VCaP (cell line): Measurements from ENCODE around the gene SEMA4G.
A peak's percentile ranks its signal among the peaks of the same experiment; 100 is the strongest.

Experiments
- H3K27ac ChIP-seq: fragments of 450-650 bp; 2 replicates; pipeline ENCODE4 v1.5.1; 2017
- TF ChIP-seq, protein P1 (sequence below): fragments of 450-650 bp; conservative IDR thresholded peaks from 2 replicates; pipeline ENCODE4 v1.5.1; 2017; ENCODE audit warnings: mild to moderate bottlenecking, moderate library complexity

Gene SEMA4G

DNA sequence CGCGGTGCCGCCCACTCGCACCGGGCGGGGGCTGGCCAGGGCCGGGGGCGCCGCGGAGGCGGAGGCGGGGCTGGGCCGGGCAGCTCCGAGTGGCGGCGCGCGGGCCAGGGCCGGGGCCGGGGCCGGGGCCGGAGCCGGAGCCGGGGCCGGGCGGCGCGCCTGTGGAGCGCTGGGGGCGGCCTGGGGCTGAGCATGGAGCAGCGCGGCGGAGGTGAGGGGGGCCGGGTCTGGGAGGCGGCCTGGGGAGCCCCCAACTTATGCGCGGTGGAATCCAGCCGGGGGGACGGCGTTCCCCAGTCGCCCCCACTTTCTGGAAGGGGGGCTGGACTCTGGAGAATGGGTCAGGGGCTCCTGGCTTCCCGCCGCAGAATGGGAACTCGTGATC, 30.4 kb downstream of the SEMA4G start, which contains the start of gene LZTS2:
LZTS2 (plus strand) TSS at position 67 of the 385 bp plus-strand sequence. CDS start 2,731 bp downstream, outside the sequence.
- TF ChIP-seq, protein P1, sequence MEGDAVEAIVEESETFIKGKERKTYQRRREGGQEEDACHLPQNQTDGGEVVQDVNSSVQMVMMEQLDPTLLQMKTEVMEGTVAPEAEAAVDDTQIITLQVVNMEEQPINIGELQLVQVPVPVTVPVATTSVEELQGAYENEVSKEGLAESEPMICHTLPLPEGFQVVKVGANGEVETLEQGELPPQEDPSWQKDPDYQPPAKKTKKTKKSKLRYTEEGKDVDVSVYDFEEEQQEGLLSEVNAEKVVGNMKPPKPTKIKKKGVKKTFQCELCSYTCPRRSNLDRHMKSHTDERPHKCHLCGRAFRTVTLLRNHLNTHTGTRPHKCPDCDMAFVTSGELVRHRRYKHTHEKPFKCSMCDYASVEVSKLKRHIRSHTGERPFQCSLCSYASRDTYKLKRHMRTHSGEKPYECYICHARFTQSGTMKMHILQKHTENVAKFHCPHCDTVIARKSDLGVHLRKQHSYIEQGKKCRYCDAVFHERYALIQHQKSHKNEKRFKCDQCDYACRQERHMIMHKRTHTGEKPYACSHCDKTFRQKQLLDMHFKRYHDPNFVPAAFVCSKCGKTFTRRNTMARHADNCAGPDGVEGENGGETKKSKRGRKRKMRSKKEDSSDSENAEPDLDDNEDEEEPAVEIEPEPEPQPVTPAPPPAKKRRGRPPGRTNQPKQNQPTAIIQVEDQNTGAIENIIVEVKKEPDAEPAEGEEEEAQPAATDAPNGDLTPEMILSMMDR: no peak
- H3K27ac ChIP-seq: peak within 1 kb of the TSS; percentile 94

DNA sequence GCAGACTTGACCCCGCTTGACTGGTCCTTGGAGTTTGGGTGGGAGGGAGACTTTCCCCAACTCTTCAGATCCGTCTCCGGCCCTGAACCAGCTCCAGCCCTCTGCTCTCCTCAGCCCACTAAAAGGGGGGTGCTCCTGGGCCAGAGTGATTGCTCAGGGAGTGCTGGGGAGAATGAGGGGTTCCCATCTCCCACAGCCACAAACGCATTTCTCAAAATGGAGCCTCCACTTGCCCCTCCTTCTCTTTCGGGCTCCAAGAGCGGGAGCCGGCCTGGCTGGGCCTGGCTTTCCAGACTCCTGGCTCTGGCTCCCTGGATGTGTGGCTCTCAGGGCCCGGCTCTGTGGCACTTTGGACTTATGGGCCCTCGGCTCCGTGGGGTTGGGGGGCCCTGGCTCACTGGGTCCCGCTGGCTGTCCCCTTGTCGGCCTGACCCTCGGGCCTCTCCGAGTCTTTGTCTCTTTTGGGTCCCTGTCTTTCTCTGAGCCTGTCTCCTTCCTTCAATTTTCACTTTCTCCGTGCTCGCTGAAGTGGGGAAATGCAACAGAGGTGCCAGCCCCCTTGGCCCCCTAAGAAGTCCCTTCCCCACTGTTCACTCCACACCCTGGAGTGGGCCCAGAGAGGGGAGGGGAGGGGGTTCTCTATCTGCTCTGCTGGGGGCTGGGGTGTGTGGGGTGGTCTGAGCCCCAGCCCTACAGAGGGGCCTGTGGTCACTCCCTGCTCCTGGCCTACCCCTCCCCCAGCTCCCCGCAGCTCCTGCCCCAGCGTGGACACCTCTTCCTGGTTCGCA, 31.0 kb downstream of the SEMA4G start:
- peak overlapping the region; percentile 94 for H3K27ac ChIP-seq

DNA sequence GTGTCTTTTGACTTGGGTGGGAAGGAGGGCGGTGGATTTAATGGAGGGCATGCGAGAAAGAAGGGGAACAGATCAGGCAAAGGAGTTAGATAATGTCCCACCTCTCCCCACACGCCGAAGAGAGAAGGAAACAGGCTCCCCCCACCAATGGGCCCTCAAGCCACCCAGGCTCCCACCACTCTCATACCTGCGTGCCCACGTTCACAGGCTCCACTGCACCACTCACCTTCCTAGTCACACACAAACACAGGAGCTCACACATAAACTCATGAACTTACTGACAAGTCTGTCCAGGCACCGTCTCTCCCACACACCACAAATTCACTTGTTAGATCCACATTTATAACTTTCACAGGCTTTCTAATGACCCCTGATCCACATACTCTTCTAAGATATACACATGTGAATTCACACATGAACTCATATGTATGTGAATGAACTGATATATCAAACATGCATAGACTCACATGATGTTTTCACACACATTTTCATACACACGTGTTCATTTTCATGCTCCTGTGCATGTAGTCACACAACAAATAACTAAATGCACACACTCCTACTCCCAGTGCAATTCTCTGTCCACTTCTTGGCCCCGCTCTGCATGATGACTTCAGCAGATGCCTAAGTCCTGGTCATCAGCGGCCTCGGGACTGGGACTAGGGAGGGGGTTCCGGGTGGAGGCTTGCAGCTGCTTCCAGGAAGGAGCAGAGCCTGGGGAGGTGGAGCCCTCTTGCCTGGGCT, 31.8 kb downstream of the SEMA4G start:
- H3K27ac ChIP-seq: peak overlapping the region; percentile 94
- TF ChIP-seq, protein P1: no peak

More for the DNA sequence above, 31.0 kb downstream of the SEMA4G start:
- TF ChIP-seq, protein P1: no peak

DNA sequence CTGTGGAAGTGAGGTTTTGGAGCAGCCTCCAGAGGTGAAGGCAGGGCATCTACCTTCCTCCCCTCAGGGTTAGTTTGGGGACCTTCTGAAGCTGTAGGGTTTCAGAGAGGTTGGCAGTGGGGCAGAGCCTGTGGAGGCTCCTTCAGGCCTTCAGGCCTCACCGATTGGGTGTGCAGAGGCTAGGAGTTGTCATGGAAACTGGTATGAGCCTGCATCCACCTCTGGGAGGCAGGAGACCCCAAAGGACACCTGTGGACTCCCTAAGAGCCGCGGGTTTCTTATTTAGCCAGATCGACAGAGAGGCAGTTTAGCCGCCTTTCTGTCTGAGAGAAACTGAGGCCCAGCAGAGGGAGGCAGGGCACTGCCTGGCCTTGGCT, 32.3 kb downstream of the SEMA4G start:
- H3K27ac ChIP-seq: peak overlapping the region; percentile 94; the same call in 1 of the 2 replicates
- TF ChIP-seq, protein P1: no peak

DNA sequence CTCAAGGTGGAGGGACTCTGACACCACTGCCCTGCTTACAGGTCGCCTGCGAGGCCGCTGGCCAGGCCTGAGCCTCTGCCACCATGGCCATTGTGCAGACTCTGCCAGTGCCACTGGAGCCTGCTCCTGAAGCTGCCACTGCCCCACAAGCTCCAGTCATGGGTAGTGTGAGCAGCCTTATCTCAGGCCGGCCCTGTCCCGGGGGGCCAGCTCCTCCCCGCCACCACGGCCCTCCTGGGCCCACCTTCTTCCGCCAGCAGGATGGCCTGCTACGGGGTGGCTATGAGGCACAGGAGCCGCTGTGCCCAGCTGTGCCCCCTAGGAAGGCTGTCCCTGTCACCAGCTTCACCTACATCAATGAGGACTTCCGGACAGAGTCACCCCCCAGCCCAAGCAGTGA, 33.2 kb downstream of the SEMA4G start:
- TF ChIP-seq, protein P1: no peak
- peak overlapping the region; percentile 94; the same call in 1 of the 2 replicates for H3K27ac ChIP-seq

DNA sequence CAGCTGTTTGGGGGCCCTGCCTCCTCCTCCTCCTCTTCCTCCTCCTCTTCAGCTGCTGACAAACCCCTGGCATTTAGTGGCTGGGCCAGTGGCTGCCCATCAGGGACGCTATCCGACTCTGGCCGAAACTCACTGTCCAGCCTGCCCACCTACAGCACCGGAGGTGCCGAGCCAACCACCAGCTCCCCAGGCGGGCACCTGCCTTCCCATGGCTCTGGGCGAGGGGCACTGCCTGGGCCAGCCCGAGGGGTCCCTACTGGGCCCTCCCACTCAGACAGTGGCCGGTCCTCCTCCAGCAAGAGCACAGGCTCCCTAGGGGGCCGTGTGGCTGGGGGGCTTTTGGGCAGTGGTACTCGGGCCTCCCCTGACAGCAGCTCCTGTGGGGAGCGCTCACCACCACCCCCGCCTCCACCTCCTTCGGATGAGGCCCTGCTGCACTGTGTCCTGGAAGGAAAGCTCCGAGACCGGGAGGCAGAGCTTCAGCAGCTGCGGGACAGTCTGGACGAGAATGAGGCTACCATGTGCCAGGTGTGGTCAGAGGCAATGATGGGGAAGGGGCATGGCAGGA, 34.4 kb downstream of the SEMA4G start:
- H3K27ac ChIP-seq: no peak overlapping the region
- TF ChIP-seq, protein P1: no peak

DNA sequence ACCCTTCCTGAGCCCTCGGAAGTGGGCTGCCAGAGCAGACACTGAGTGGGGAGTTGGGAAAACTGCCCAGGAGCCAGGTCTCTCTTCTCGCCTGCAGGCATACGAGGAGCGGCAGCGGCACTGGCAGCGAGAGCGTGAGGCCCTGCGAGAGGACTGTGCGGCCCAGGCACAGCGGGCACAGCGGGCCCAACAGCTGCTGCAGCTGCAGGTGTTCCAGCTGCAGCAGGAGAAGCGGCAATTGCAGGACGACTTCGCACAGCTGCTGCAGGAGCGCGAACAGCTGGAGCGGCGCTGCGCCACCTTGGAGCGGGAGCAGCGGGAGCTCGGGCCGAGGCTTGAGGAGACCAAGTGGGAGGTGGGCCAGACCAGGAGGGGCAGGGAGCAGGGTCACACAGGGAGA, 36.1 kb downstream of the SEMA4G start:
- H3K27ac ChIP-seq: no peak overlapping the region
- TF ChIP-seq, protein P1: no peak
